ENCODE measurements around the gene ABHD2.
"Not testable (repeated sequence)": the region's sequence is repeated elsewhere in the genome, so short reads cannot be mapped to it uniquely, and the experiment has no call there.

DNA sequence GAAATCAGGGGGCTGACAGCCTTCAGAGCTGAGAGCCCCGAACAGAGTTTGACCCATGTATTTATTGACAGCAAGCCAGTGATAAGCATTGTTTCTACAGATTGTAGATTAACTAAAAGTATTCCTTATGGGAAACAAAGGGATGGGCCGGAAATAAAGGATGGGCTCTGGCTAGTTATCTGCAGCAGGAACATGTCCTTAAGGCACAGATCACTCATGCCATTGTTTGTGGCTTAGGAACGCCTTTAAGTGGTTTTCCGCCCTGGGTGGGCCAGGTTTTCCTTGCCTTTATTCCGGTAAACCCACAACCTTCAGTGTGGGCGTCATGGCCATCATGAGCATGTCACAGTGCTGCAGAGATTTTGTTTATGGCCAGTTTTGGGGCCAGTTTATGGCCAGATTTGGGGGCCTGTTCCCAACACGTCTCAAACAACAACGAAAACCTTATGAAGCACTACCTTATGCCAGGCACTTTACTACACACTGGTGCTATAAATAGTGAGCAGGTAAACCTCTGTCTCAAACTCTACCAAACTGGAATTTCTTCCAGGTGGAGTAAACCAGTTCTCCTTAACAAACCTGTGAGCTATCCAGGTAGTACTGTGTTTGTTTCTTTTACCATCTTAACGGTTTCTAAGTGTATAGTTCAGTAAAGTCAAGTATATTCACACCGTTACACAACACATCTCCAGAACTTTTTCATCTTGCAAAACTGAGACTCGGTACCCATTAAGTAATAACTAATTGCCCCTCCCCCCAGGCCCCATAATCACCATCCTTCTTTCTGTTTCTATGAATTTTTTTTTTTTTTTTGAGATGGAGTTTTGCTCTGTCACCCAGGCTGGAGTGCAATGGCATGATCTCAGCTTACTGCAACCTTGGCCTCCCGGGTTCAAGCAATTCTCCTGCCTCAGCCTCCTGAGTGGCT lies 151.9 kb downstream of the ABHD2 start:
- TF ChIP-seq, protein P1, sequence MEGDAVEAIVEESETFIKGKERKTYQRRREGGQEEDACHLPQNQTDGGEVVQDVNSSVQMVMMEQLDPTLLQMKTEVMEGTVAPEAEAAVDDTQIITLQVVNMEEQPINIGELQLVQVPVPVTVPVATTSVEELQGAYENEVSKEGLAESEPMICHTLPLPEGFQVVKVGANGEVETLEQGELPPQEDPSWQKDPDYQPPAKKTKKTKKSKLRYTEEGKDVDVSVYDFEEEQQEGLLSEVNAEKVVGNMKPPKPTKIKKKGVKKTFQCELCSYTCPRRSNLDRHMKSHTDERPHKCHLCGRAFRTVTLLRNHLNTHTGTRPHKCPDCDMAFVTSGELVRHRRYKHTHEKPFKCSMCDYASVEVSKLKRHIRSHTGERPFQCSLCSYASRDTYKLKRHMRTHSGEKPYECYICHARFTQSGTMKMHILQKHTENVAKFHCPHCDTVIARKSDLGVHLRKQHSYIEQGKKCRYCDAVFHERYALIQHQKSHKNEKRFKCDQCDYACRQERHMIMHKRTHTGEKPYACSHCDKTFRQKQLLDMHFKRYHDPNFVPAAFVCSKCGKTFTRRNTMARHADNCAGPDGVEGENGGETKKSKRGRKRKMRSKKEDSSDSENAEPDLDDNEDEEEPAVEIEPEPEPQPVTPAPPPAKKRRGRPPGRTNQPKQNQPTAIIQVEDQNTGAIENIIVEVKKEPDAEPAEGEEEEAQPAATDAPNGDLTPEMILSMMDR (IDR thresholded peaks at IDR 0.05), result not testable (repeated sequence)
- TF ChIP-seq POLR2A (IDR thresholded peaks at IDR 0.05), result not testable (repeated sequence)
